Epithelial cell of proximal tubule (primary cell): ENCODE measurements around the gene G2E3. TPM values are rescaled to one million over a fixed set of nuclear protein-coding genes. Genes with fewer than 3 reads are reported as not detected.
"Not testable (repeated sequence)": the region's sequence is repeated elsewhere in the genome, so short reads cannot be mapped to it uniquely, and the experiment has no call there.

ENCODE experiments used
- DNase-seq: peaks from one replicate; pipeline ENCODE4 v3.0.0-alpha.2; 2011; ENCODE audit warnings: low read depth
- H3K4me3 ChIP-seq: 2 replicates; pipeline ENCODE4 v1.5.1; 2011; ENCODE audit warnings: low read depth, mild to moderate bottlenecking, low read length
- total RNA-seq: library from RNA; depleted of rRNA; stranded (reverse); fragments of >200 nt; gene quantifications from 2 replicates; pipeline ENCODE4 v1.2.3, GENCODE V29; 2015
- TF ChIP-seq, protein P1 (sequence below): conservative IDR thresholded peaks from 2 replicates; pipeline ENCODE4 v1.5.1; 2012; ENCODE audit warnings: low read depth, mild to moderate bottlenecking, low read length

Gene G2E3
- total RNA-seq, 1 donor from 2014 or later: 20.0 TPM

DNA sequence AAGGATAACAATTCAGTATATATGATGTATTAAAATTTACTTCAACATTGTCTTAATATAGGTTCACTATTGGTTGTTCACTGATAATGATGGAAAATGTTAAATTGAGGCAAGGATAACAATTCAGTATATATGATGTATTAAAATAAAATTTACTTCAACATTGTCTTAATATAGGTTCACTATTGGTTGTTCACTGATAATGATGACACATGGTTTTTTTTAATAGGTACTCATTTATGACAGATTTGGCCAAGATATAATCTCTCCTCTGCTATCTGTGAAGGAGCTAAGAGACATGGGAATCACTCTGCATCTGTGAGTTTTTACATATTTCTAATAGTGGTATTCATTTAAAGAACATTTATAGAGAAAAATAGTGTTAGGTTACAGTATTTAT is 71.3 kb downstream of the G2E3 start:
- DNase-seq: no peak
- TF ChIP-seq, protein P1, sequence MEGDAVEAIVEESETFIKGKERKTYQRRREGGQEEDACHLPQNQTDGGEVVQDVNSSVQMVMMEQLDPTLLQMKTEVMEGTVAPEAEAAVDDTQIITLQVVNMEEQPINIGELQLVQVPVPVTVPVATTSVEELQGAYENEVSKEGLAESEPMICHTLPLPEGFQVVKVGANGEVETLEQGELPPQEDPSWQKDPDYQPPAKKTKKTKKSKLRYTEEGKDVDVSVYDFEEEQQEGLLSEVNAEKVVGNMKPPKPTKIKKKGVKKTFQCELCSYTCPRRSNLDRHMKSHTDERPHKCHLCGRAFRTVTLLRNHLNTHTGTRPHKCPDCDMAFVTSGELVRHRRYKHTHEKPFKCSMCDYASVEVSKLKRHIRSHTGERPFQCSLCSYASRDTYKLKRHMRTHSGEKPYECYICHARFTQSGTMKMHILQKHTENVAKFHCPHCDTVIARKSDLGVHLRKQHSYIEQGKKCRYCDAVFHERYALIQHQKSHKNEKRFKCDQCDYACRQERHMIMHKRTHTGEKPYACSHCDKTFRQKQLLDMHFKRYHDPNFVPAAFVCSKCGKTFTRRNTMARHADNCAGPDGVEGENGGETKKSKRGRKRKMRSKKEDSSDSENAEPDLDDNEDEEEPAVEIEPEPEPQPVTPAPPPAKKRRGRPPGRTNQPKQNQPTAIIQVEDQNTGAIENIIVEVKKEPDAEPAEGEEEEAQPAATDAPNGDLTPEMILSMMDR: no peak
- no peak overlapping the region for H3K4me3 ChIP-seq

DNA sequence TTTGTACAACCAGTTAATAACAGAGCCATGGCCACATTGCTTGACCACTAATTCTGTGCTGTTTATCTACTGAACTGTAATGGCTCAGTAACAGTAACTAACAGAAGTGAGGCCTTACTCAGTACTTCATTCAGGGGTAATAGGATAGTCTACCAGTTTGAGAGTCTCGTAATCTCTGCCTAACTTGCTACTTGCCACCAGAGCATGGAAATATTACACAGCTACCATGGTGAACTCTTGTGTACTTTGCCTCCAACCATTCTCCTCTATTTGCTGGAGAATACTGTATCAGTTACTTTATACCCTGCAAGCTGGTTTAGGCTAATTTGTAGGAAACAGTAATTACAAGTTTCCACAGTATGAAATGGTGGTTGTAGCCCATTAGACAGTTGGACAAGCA is 73.8 kb downstream of the G2E3 start:
- TF ChIP-seq, protein P1: no peak
- H3K4me3 ChIP-seq: no peak overlapping the region
- DNase-seq: no peak

DNA sequence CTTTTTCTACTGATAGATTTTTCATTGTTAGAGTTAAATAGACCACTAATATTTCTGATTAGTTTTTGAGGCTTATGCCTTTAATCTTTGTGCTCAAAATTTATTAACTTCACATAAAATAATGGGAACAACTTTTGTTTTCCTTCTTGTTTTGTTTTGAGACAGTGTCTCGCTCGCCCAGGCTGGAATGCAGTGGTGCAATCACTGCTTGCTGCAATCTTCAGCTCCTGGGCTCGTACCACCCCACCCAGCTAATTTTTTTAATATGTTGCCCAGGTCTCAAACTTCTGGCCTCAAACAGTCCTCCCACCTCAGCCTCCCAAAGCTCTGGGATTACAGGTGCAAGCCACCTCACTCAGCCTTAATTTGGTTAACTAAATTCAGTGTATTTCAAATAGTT is 80.0 kb downstream of the G2E3 start:
- no peak overlapping the region for H3K4me3 ChIP-seq
- DNase-seq: no peak
- TF ChIP-seq, protein P1: no peak

DNA sequence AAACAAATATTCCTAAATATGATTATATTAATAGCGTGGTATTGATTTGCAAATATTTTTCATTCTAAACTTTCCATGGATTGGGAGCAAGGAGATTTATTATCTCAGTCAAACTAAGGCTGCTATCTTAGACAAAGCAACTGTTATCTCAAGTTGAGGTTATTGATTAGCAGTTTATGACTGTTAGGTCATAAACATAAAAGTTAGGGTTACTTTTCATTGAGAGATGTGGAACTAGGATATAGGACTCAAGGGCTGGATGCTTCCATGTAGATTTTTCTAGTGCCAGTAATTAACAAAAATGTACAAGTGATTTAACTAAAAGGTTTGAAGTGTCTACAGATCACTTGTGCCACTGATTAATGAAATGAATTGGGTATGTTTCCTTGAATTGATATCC is 82.2 kb downstream of the G2E3 start:
- TF ChIP-seq, protein P1: no peak
- DNase-seq: no peak
- H3K4me3 ChIP-seq: no peak overlapping the region

DNA sequence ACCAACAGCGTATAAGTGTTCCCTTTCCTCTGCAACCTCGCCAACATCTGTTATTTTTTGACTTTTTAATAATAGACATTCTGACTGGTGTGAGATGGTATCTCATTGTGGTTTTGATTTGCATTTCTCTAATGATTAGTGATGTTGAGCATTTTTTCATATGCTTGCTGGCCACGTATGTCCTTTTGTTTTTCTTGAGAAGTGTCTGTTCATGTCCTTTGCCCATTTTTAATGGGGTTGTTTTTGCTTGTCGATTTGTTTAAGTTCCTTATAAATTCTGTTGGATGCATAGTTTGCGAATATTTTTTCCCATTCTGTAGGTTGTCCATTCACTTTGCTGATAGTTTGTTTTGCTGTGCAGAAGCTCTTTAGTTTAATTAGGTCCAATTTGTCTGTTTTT is 85.5 kb downstream of the G2E3 start:
- DNase-seq, H3K4me3 ChIP-seq: not testable (repeated sequence)

DNA sequence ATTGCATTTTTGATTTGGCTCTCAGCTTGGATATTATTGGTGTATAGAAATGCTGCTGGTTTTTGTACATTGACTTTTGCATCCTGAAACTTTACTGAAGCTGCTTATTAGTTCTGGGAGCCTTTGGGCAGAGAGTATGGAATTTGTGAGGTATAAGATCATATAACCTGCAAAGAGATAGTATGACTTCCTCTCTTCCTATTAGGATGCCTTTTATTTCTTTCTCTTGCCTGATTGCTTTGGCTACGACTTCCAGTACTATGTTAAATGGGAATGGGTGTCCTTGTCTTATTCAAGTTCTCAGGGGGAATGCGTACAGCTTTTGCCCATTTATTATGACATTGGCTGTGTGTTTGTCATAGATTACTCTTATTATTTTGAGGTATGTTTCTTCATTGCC is 86.6 kb downstream of the G2E3 start:
- no peak overlapping the region for H3K4me3 ChIP-seq
- no peak for DNase-seq
- TF ChIP-seq, protein P1: no peak

DNA sequence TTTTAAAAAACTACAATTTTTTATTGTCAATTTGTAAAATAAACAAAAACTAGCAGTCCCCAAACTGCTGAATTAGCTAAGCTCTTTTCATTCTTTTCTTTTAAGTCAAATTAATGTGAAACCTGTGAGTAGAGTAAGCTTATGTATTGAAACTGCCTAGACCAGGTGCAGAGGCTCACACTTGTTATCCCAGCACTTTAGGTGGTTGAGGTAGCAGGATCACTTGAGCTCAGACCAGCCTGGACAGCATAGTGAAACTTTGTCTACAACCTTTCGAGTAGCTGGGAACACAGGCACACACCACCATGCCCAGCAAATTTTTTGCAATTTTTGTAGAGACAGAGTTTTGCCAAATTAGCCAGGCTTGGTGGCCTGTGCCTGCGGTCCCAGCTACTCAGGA is 89.5 kb downstream of the G2E3 start:
- TF ChIP-seq, protein P1: no peak
- DNase-seq: no peak
- H3K4me3 ChIP-seq: no peak overlapping the region

DNA sequence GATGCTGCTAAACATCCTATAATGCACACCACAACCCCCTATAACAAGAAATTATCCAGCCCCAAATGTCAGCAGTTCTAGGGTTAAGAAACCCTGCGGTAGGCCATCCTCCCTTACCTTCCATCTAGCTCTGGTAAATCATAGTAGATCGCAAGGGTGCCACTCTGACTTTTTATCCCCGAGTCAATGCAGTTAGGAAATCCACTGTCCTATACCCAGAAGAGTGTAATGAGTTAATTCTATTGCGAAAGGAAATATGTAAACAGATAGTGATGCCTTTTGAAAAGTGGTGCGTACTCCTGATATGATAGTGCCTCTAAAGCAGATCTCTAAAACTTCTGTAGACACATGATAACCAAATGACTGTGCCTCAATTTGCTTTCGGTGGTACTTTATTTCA is 93.0 kb downstream of the G2E3 start:
- TF ChIP-seq, protein P1: no peak
- H3K4me3 ChIP-seq: no peak overlapping the region

More for the DNA sequence above, 93.0 kb downstream of the G2E3 start:
- DNase-seq: no peak
